ENCODE data around the gene F2RL1.
"Not testable (repeated sequence)": the region's sequence is repeated elsewhere in the genome, so short reads cannot be mapped to it uniquely, and the experiment has no call there.

The F2RL1 gene

GRCh38 chr5:76805821-76806505 lies 12.9 kb upstream of the F2RL1 start:
- no peak for DNase-seq (ENCODE audit: low read depth)

DNA sequence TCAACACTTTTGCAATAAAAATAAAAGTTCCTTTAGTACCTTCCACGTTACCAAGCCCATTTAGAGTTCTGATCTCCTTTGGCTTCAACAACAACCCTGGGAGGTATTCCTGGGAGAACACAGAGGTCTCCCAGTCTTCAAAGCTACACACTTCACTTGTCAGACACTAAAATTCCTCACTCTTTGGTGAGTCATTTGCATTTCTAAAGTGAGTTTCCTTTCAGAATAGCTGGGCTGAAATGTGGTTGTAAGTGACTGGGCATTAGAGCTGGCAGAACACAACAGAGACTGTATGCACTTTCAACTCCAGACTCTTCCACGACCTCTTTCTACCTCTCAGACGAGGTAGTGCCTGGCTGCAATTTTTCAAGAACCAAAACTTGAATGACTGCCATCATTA lies 11.5 kb upstream of the F2RL1 start:
- no peak for DNase-seq (ENCODE audit: low read depth)

- no peak for DNase-seq (ENCODE audit: low read depth)
These were observed 10.6 kb upstream of the F2RL1 start for GRCh38 chr5:76808141-76808691.

DNA sequence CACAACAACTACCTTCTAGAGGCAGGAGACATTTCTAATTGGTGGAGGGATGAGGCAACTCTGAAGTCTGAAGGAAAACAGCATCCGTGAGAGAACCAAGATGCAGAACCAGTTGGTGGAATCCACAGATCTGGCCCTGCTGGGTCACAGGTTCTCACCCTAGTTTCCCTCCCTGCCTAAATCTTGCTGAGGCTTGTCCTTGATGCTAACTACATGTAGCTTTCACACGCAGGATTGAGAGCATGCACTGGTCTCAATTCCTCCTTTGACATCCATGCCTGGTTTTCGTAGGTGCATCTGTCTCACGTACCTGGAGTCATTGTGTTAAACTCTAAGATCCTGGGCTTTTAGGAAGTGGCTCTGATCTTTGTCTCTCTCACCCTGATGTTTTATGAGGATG lies 9.7 kb upstream of the F2RL1 start:
- DNase-seq (ENCODE audit: low read depth): no peak

DNA sequence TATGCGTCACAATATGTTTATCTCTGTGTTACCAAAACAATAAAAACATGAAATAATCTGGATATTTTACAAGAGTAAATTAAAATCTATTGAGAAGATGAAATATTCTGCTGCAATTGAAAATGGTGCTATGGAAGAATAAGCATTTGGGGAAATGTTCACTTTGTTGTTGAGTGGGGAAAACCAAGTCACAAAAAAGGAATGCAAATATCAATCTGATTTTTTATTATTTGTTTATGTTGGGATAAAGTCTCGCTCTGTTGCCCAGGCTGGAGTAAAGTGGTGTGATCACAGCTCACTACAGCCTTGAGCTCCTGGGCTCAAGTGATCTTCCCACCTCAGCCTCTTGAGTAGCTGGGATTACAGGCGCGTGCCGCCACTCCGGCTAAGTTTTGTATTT lies 8.6 kb upstream of the F2RL1 start:
- DNase-seq (ENCODE audit: low read depth): no peak

- no peak for DNase-seq (ENCODE audit: low read depth)
These were observed 7.6 kb upstream of the F2RL1 start for GRCh38 chr5:76811214-76811613.

- not testable (repeated sequence) for DNase-seq (ENCODE audit: low read depth)
These were observed 6.6 kb upstream of the F2RL1 start for GRCh38 chr5:76812209-76812608.

- no peak for DNase-seq (ENCODE audit: low read depth)
These were observed 4.8 kb upstream of the F2RL1 start for GRCh38 chr5:76813982-76814562.

DNA sequence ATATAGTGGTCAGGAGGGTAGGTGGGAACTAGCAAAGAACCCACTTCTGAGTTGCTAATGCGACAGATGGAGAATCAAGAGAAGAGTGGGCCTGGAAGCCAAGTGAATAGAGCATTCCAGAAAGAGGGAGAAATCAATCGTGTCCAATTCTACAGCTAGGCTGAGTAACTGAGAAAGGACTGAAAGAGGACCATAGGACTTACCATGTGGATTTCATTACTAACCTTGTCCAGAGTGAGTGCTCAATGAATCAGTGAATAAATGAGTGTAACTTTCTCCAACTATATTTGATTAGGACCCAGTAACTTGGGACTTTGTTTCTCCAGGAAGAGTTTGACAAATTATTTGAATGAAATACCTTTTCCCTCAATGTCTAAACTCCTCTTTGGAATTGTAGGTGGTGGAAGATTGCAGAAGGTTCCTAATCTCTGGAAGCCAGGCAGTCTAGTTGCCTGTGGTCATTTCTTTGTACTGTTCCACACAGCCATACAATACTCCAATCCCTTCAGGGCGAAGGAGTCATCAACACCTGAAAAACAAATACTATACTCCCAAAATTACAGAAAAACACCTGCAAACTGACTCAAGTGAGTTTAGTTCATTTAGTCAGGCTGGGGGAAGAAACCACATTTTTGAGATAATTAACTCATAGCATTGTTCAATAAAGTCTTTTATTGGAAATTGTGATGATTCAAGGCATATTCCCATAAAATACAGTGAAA lies 2.6 kb upstream of the F2RL1 start:
- no peak for DNase-seq (ENCODE audit: low read depth)

DNA sequence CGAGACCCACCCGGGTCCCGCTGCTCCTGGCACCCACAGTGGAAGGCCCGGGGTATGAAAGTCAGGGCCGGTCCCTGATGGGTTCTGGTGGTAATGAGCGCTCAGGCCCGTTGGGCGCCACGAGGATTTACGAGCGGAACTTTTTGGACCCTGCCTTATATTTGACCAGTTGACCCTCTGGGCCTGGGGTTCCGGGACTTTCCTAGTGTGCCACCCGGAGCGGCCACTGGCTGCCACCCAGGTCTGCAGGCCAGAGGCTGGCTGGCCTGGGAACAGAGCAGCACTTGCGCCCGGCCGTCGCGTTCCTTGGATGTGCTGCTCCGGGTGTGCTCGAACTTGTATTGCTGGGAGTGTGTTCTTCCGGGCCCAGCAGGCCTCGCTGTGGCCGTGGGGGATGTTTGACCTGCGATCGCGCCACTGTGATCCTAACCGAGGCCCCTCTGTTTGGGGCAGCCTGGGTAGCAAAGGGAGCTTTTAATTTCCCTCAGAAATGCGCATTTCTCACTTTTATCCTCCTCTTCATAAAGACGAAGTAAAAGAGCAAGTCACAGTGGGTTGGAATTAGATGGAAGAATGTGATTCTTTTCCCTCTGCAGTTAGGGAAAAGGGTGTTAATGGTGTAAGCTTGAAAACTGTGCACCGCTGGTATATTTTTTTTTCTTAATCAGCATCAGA lies 1.2 kb downstream of the F2RL1 start:
- DNase-seq (ENCODE audit: low read depth): no peak

DNA sequence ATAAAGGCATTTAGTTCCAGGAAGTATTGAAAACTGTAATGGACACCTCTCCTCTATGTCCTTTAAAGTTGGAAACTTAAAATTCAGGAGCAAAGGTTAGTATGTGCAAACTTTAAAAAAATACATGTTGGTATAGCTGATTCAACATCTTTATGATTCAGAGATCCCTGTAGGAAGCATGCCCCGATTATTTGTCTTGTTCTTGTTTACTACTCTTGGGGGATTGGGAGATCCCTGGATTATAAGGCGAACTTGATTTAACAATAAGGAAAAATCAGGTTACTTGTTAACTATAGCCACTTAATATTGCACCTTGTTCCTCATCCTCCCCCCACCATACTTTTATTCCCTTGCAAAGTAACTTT lies 1.7 kb downstream of the F2RL1 start:
- DNase-seq (ENCODE audit: low read depth): no peak

- no peak for DNase-seq (ENCODE audit: low read depth)
These were observed 2.3 kb downstream of the F2RL1 start for GRCh38 chr5:76821136-76821535.

DNA sequence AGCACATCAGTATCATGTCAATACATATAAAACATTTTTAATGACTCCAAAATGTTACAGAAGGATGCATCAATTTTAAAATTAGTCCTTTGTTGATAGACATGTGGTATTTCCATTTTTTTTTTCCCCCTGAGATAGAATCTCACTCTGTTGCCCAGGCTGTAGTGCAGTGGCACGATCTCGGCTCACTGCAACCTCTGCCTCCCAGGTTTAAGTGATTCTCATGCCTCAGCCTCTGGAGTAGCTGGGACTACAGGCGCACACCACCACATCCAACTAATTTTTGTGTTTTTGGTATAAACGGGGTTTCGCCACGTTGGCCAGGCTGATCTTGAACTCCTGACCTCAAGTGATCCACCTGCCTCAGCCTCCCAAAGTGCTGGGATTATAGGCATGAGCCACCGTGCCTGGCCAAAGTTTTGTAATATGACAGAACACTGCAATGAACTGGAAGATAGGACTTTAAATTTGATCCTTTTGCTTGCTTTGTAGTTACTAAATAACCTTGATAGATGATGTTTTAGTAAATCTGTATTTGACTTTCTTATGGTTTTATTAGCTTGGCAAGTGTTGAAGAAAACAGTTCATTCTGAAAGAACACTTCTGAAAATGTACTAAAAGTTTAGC lies 3.4 kb downstream of the F2RL1 start:
- not testable (repeated sequence) for DNase-seq (ENCODE audit: low read depth)

DNA sequence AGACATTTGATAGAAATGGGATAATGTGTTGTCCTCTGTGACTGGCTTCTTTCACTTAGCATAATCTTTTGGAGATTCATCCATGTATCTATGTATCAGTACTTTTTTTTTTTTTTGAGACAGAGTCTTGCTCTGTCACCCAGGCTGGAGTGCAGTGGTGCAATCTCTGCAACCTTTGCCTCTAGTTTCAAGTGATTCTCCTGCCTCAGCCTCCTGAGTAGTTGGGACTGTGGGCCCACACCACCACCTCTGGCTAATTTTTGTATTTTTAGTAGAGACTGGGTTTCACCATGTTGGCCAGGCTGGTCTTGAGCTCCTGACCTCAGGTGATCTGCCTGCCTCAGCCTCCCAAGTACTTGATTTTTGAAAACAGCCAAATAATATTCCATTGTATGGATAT lies 7.6 kb downstream of the F2RL1 start:
- DNase-seq (ENCODE audit: low read depth): not testable (repeated sequence)

- no peak for DNase-seq (ENCODE audit: low read depth)
These were observed 12.3 kb downstream of the F2RL1 start for GRCh38 chr5:76831110-76831452.

DNA sequence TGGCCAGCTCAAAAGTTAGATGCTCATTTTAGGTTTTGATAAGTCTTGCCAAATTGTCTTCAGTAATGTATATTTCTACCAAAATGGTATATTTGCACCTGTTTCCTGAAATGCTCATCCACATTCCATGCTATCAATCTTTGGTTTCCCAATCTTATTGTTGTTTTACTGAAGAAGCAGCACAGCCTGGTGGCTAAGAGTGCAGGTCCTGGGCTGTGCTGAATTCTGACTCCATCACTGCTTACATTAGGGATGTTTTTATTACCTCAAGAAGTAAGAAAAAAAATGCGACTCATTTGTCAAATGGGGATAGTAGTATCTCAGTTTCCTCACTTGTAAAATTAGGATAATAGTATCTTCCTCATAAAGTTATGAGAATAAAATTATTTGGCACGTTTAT lies 17.4 kb downstream of the F2RL1 start:
- no peak for DNase-seq (ENCODE audit: low read depth)

- DNase-seq (ENCODE audit: low read depth): no peak
These were observed 17.8 kb downstream of the F2RL1 start for GRCh38 chr5:76836585-76836984.

- no peak for DNase-seq (ENCODE audit: low read depth)
These were observed 19.8 kb downstream of the F2RL1 start for GRCh38 chr5:76838481-76839261.

- DNase-seq (ENCODE audit: low read depth): no peak
These were observed 22.5 kb downstream of the F2RL1 start for GRCh38 chr5:76841361-76841760.

DNA sequence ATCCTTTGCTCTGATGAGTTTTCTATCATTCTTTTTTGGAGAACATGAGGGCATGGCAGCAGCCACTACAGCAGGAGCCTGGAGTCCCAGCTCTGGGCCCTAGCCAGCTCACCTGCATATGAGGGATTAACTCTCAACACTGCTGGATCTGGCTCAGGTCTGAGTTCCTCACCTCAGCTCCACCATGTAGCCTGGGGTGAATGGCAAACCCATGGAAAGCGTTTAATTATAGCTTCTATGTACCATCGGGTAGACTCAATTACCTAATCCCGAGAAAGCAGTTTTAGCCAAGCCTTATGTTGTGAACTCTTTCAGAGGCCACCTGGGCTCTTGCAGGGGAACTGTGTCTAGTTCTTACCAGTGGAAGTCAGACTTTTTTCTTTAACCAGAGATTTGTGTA lies 27.1 kb downstream of the F2RL1 start:
- DNase-seq (ENCODE audit: low read depth): no peak
